ENCODE data around the gene ARHGEF10L. TPM values are rescaled to one million over a fixed set of nuclear protein-coding genes. Genes with fewer than 3 reads are reported as not detected.

ARHGEF10L gene
- total RNA-seq, 1 donor from 2014 or later, result 20.3 TPM

GRCh38 chr1:17655922-17656321 is 116.4 kb downstream of the ARHGEF10L start:
- Histone ChIP-seq H3K4me2 (no peak overlapping the region), H3K4me1 (peaks cover 5% of the 10 kb centered on the region), H3K36me3 (no peaks in the 10 kb centered on the region), H2AFZ (replicated peaks) (no peak overlapping the region), H4K20me1 (ENCODE audit: low read depth) (peaks cover 6% of the 10 kb centered on the region), H3K9me3 (ENCODE audit: low read depth) (no peaks in the 10 kb centered on the region), H3K9ac (no peak overlapping the region), H3K79me2 (ENCODE audit: low read depth) (no peaks in the 10 kb centered on the region), H3K27ac (no peak overlapping the region), H3K27me3 (no peaks in the 10 kb centered on the region), H3F3A (ENCODE audit: low read depth) (peaks cover under 1% of the 10 kb centered on the region), H3K4me3 (no peak overlapping the region)
- Mint-ChIP-seq H3K27ac (no peak overlapping the region), H3K4me1 (peaks cover 18% of the 10 kb centered on the region), H3K4me3 (no peak overlapping the region), H3K36me3 (peaks cover 10% of the 10 kb centered on the region), H3K9me3 (no peaks in the 10 kb centered on the region), H3K27me3 (ENCODE audit: insufficient read depth, low read depth) (no peaks in the 10 kb centered on the region)
- no peak for TF ChIP-seq EZH2 (IDR thresholded peaks at IDR 0.05)
- TF ChIP-seq EZH2phosphoT487 (IDR thresholded peaks at IDR 0.05), result no peak
- TF ChIP-seq CTCF (IDR thresholded peaks at IDR 0.05), result no peak
- no peak for DNase-seq (ENCODE audit: low spot score)

- Histone ChIP-seq H4K20me1 (ENCODE audit: low read depth) (peaks cover 15% of the 10 kb centered on the region), H3K9me3 (ENCODE audit: low read depth) (no peaks in the 10 kb centered on the region), H3K36me3 (no peaks in the 10 kb centered on the region), H3F3A (ENCODE audit: low read depth) (peaks cover 5% of the 10 kb centered on the region), H3K27ac (no peak overlapping the region), H3K9ac (no peak overlapping the region), H3K79me2 (ENCODE audit: low read depth) (no peaks in the 10 kb centered on the region), H3K4me1 (peaks cover 5% of the 10 kb centered on the region), H2AFZ (replicated peaks) (no peak overlapping the region), H3K4me3 (no peak overlapping the region), H3K27me3 (no peaks in the 10 kb centered on the region), H3K4me2 (no peak overlapping the region)
- no peaks in the 10 kb centered on the region for H3K9me3 Mint-ChIP-seq
- H3K4me1 Mint-ChIP-seq, result peaks cover 18% of the 10 kb centered on the region
- H3K36me3 Mint-ChIP-seq, result peaks cover 10% of the 10 kb centered on the region
- no peak for DNase-seq (ENCODE audit: low spot score)
- no peak for TF ChIP-seq EZH2phosphoT487 (IDR thresholded peaks at IDR 0.05)
- H3K4me3 Mint-ChIP-seq, result no peak overlapping the region
- H3K27me3 Mint-ChIP-seq (ENCODE audit: insufficient read depth, low read depth), result peaks cover 2% of the 10 kb centered on the region
- no peak overlapping the region for H3K27ac Mint-ChIP-seq
Measured at GRCh38 chr1:17657436-17657835, 117.9 kb downstream of the ARHGEF10L start.

- Mint-ChIP-seq H3K27me3 (ENCODE audit: insufficient read depth, low read depth) (peaks cover 2% of the 10 kb centered on the region), H3K36me3 (peaks cover 11% of the 10 kb centered on the region), H3K27ac (no peak overlapping the region), H3K4me3 (no peak overlapping the region), H3K9me3 (no peaks in the 10 kb centered on the region), H3K4me1 (peaks cover 6% of the 10 kb centered on the region)
- H3F3A ChIP-seq (ENCODE audit: low read depth), result peaks cover 5% of the 10 kb centered on the region
- H3K4me1 ChIP-seq, result no peaks in the 10 kb centered on the region
- no peak overlapping the region for H2AFZ ChIP-seq (replicated peaks)
- no peak for DNase-seq (ENCODE audit: low spot score)
- TF ChIP-seq EZH2 (IDR thresholded peaks at IDR 0.05) (no peak), EZH2phosphoT487 (IDR thresholded peaks at IDR 0.05) (no peak), CTCF (IDR thresholded peaks at IDR 0.05) (no peak)
- no peaks in the 10 kb centered on the region for H3K79me2 ChIP-seq (ENCODE audit: low read depth)
- no peak overlapping the region for H3K4me3 ChIP-seq
- H3K4me2 ChIP-seq, result no peak overlapping the region
- no peak overlapping the region for H3K9ac ChIP-seq
- no peak overlapping the region for H3K27ac ChIP-seq
- no peaks in the 10 kb centered on the region for H3K36me3 ChIP-seq
- no peaks in the 10 kb centered on the region for H3K9me3 ChIP-seq (ENCODE audit: low read depth)
- peaks cover 9% of the 10 kb centered on the region for H4K20me1 ChIP-seq (ENCODE audit: low read depth)
- no peaks in the 10 kb centered on the region for H3K27me3 ChIP-seq
Measured at GRCh38 chr1:17658837-17659236, 119.3 kb downstream of the ARHGEF10L start.

GRCh38 chr1:17661546-17662157 is 122.2 kb downstream of the ARHGEF10L start:
- TF ChIP-seq EZH2phosphoT487 (IDR thresholded peaks at IDR 0.05) (no peak), CTCF (IDR thresholded peaks at IDR 0.05) (peak; percentile 98), EZH2 (IDR thresholded peaks at IDR 0.05) (no peak)
- no peak overlapping the region for H3K4me2 ChIP-seq
- no peaks in the 10 kb centered on the region for H3K9me3 ChIP-seq (ENCODE audit: low read depth)
- H3F3A ChIP-seq (ENCODE audit: low read depth), result peaks cover 5% of the 10 kb centered on the region
- Mint-ChIP-seq H3K27ac (no peak overlapping the region), H3K9me3 (no peaks in the 10 kb centered on the region), H3K4me3 (no peak overlapping the region), H3K36me3 (peaks cover 16% of the 10 kb centered on the region), H3K4me1 (peaks cover 4% of the 10 kb centered on the region), H3K27me3 (ENCODE audit: insufficient read depth, low read depth) (peaks cover 3% of the 10 kb centered on the region)
- no peak overlapping the region for H2AFZ ChIP-seq (replicated peaks)
- no peaks in the 10 kb centered on the region for H3K27me3 ChIP-seq
- H3K4me1 ChIP-seq, result no peaks in the 10 kb centered on the region
- no peaks in the 10 kb centered on the region for H3K79me2 ChIP-seq (ENCODE audit: low read depth)
- H3K9ac ChIP-seq, result no peak overlapping the region
- H4K20me1 ChIP-seq (ENCODE audit: low read depth), result peaks cover 9% of the 10 kb centered on the region
- H3K36me3 ChIP-seq, result no peaks in the 10 kb centered on the region
- DNase-seq (ENCODE audit: low spot score), result peak; percentile 90
- H3K4me3 ChIP-seq, result no peak overlapping the region
- no peak overlapping the region for H3K27ac ChIP-seq

Data from neural progenitor cell (in vitro differentiated cells).